Keratinocyte (primary cell): ENCODE data around the gene AGO3. TPM values are rescaled to one million over a fixed set of nuclear protein-coding genes. Genes with fewer than 3 reads are reported as not detected.

Experiments used
- DNase-seq: peaks from one replicate; pipeline ENCODE4 v3.0.0-alpha.2; 2011; ENCODE audit warnings: low read depth, missing footprints, low spot score
- FAIRE-seq: peaks from 2 replicates; lab custom pipeline; 2011; peaks lifted over from hg19 to GRCh38; lab: Jason Lieb, UNC
- H2AFZ ChIP-seq: 2 replicates; pipeline ENCODE4 v1.6.0; 2012; ENCODE audit warnings: low read length, control low read depth, inconsistent platforms; ENCODE audit not compliant: control insufficient read depth
- H3K27ac ChIP-seq: 2 replicates; pipeline ENCODE4 v1.5.1; 2011; ENCODE audit warnings: low read length; ENCODE audit not compliant: control insufficient read depth, insufficient read depth
- H3K27me3 ChIP-seq: 3 replicates; pipeline ENCODE4 v1.6.0; 2011; ENCODE audit warnings: low read length; ENCODE audit not compliant: control insufficient read depth, insufficient read depth; ENCODE audit errors: extremely low read depth
- H3K36me3 ChIP-seq, 2 experiments: 2 replicates in 1 of 2; 3 replicates in 1 of 2; pipeline ENCODE4 v1.5.1; 2011; ENCODE audit warnings: low read length in 2 of 2, mild to moderate bottlenecking in 1 of 2; ENCODE audit not compliant: control insufficient read depth in 2 of 2, insufficient read depth in 2 of 2; ENCODE audit errors: extremely low read depth in 1 of 2
- H3K4me1 ChIP-seq: 3 replicates; pipeline ENCODE4 v1.5.1; 2011; ENCODE audit warnings: low read length; ENCODE audit not compliant: control insufficient read depth, insufficient read depth; ENCODE audit errors: extremely low read depth
- H3K4me2 ChIP-seq: 3 replicates; pipeline ENCODE4 v1.6.0; 2011; ENCODE audit warnings: low read depth, low read length; ENCODE audit not compliant: control insufficient read depth, insufficient read depth; ENCODE audit errors: extremely low read depth
- H3K4me3 ChIP-seq, 3 experiments: fragments of 200-600 bp in 1 of 3; sonication (generic) in 1 of 3; 2 replicates in 2 of 3; 3 replicates in 1 of 3; pipeline ENCODE4 v1.5.1; 2011 to 2016; ENCODE audit warnings: low read length in 3 of 3, mild to moderate bottlenecking in 3 of 3, control low read depth in 2 of 3, inconsistent platforms in 1 of 3, low read depth in 1 of 3, mixed read lengths in 1 of 3, mixed run types in 1 of 3, moderate library complexity in 1 of 3; ENCODE audit not compliant: control insufficient read depth in 2 of 3, insufficient read depth in 2 of 3; ENCODE audit errors: extremely low read depth in 1 of 3
- H3K79me2 ChIP-seq: 2 replicates; pipeline ENCODE4 v1.6.0; 2012; ENCODE audit warnings: low read length; ENCODE audit not compliant: control insufficient read depth, insufficient read depth
- H3K9ac ChIP-seq: 3 replicates; pipeline ENCODE4 v1.6.0; 2011; ENCODE audit warnings: low read length; ENCODE audit not compliant: control insufficient read depth, insufficient read depth; ENCODE audit errors: extremely low read depth
- H3K9me1 ChIP-seq: 3 replicates; pipeline ENCODE4 v1.6.0; 2011; ENCODE audit warnings: low read length; ENCODE audit not compliant: control insufficient read depth, insufficient read depth; ENCODE audit errors: extremely low read depth
- H3K9me3 ChIP-seq: 2 replicates; pipeline ENCODE4 v1.5.1; 2012; ENCODE audit warnings: low read depth, low read length; ENCODE audit not compliant: control insufficient read depth
- H4K20me1 ChIP-seq: 3 replicates; pipeline ENCODE4 v1.6.0; 2011; ENCODE audit warnings: low read length; ENCODE audit not compliant: control insufficient read depth, insufficient read depth; ENCODE audit errors: extremely low read depth
- EZH2 ChIP-seq: IDR thresholded peaks from one replicate; pipeline ENCODE4 v1.6.1; 2012; ENCODE audit warnings: inconsistent platforms, mild to moderate bottlenecking, low read length, moderate library complexity
- dilution Hi-C: fragments of 300-500 bp; cut with MboI; formaldehyde crosslinking; loops from one replicate; pipeline ENCODE4 v1.7.0; 2020; ENCODE audit warnings: low sequenced_read_pairs; ENCODE audit not compliant: extremely low pct_ligation_motif_present
- polyA plus RNA-seq, 5 experiments: library from polyadenylated mRNA; depleted of rRNA in 3 of 5; stranded (reverse) in 3 of 5; stranded (forward) in 1 of 5; unstranded in 1 of 5; fragments of >200 nt; gene quantifications; 1 replicate in 1 of 5; 2 replicates in 3 of 5; 3 replicates in 1 of 5; pipeline versions ENCODE4 v1.2.1 to v1.2.3, GENCODE V29; 2011 to 2012; ENCODE audit warnings: missing spikeins in 2 of 5, low read depth in 1 of 5, low replicate concordance in 1 of 5
- TF ChIP-seq, protein P1 (sequence below), 3 experiments: IDR thresholded peaks in 1 of 3; conservative IDR thresholded peaks in 1 of 3; optimal IDR thresholded peaks in 1 of 3; 2 replicates in 2 of 3; 3 replicates in 1 of 3; pipeline versions ENCODE3 to v1.5.1; 2011; ENCODE audit warnings: low read length in 3 of 3, mild to moderate bottlenecking in 3 of 3, moderate library complexity in 2 of 3, control low read depth in 1 of 3, inconsistent platforms in 1 of 3; ENCODE audit not compliant: insufficient read depth in 2 of 3; ENCODE audit errors: extremely low read depth in 1 of 3

Gene AGO3
- polyA plus RNA-seq, 1 donor (not counting 4 experiments of a cell fraction or from before 2014, with no cell fraction given): 14.0 TPM

DNA sequence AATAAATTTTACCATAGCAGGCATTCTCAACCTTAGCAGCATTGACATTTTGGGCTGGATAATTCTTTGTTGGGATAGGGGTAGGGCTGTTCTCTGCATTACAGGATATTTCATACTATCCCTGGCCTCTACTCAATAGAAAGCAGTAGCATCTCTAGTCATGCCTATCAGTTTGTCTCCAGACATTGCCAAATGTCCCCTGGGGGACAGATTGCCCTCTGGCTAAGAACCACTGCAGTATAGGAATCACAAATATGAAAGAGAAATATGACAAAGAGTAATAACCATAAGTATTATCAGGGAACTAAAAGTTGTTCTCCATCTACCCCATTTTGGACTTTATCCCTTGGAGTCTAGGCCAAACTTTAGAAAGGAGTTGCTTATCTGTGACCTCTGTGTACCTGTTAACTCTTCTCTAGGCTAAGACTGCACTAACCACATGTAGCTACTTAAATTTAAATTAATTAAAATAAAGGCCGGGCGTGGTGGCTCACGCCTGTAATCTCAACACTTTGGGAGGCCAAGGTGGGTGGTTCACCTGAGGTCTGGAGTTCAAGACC lies 76.1 kb downstream of the AGO3 start:
- no peak for DNase-seq
- dilution Hi-C loops: no loop called here
- no peak overlapping the region for H3K9ac ChIP-seq

DNA sequence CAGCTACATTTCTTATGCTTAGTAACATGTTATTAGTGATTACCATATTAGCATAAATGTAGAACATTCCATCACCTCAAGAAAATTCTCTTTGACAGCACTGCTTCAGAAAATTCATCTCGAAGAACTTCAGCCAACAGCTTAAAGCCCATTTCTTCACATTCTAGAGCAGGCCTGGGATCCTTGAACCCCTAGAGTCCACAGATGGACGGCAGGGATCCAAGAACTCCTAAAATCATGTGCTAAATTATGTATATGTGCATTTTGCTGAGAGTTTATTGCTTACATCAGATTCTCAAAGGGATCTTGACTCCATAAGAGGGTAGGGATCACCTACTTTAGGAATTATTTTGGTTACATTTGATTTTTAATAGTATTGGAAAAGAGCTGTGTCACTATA lies 76.8 kb downstream of the AGO3 start:
- no peaks in the 10 kb centered on the region for H3K9me1 ChIP-seq
- dilution Hi-C loops: no loop called here
- no peaks in the 10 kb centered on the region for H3K36me3 ChIP-seq
- no peak overlapping the region for H2AFZ ChIP-seq
- H4K20me1 ChIP-seq: no peaks in the 10 kb centered on the region
- FAIRE-seq: no peak
- H3K27me3 ChIP-seq: no peaks in the 10 kb centered on the region
- no peak overlapping the region for H3K9ac ChIP-seq
- no peak overlapping the region for H3K27ac ChIP-seq
- no peaks in the 10 kb centered on the region for H3K9me3 ChIP-seq
- TF ChIP-seq, protein P1, sequence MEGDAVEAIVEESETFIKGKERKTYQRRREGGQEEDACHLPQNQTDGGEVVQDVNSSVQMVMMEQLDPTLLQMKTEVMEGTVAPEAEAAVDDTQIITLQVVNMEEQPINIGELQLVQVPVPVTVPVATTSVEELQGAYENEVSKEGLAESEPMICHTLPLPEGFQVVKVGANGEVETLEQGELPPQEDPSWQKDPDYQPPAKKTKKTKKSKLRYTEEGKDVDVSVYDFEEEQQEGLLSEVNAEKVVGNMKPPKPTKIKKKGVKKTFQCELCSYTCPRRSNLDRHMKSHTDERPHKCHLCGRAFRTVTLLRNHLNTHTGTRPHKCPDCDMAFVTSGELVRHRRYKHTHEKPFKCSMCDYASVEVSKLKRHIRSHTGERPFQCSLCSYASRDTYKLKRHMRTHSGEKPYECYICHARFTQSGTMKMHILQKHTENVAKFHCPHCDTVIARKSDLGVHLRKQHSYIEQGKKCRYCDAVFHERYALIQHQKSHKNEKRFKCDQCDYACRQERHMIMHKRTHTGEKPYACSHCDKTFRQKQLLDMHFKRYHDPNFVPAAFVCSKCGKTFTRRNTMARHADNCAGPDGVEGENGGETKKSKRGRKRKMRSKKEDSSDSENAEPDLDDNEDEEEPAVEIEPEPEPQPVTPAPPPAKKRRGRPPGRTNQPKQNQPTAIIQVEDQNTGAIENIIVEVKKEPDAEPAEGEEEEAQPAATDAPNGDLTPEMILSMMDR (optimal IDR thresholded peaks at IDR 0.05 in 1 of 3, IDR thresholded peaks at IDR 0.05 in 1 of 3, conservative IDR thresholded peaks at IDR 0.05 in 1 of 3; ENCODE audit: extremely low read depth in 1 of 3, insufficient read depth in 2 of 3, low read length in 3 of 3): no peak
- TF ChIP-seq EZH2: no peak
- no peak overlapping the region for H3K4me3 ChIP-seq
- H3K79me2 ChIP-seq: no peaks in the 10 kb centered on the region
- no peak for DNase-seq
- H3K4me1 ChIP-seq: peaks cover 9% of the 10 kb centered on the region
- H3K4me2 ChIP-seq: no peak overlapping the region

More for the DNA sequence above, 76.1 kb downstream of the AGO3 start:
- TF ChIP-seq EZH2: no peak
- TF ChIP-seq, protein P1 (optimal IDR thresholded peaks at IDR 0.05 in 1 of 3, IDR thresholded peaks at IDR 0.05 in 1 of 3, conservative IDR thresholded peaks at IDR 0.05 in 1 of 3; ENCODE audit: extremely low read depth in 1 of 3, insufficient read depth in 2 of 3, low read length in 3 of 3): no peak
- no peaks in the 10 kb centered on the region for H3K27me3 ChIP-seq
- H3K79me2 ChIP-seq: no peaks in the 10 kb centered on the region
- H3K4me3 ChIP-seq: no peak overlapping the region
- H4K20me1 ChIP-seq: no peaks in the 10 kb centered on the region
- H3K4me1 ChIP-seq: peaks cover 9% of the 10 kb centered on the region
- no peaks in the 10 kb centered on the region for H3K9me3 ChIP-seq
- H3K9me1 ChIP-seq: no peaks in the 10 kb centered on the region
- no peaks in the 10 kb centered on the region for H3K36me3 ChIP-seq
- no peak for FAIRE-seq
- H3K27ac ChIP-seq: no peak overlapping the region
- H3K4me2 ChIP-seq: no peak overlapping the region
- H2AFZ ChIP-seq: no peak overlapping the region
